AG10803 (cell line): ENCODE data around the gene KLHL29.
A peak's percentile ranks its signal among the peaks of the same experiment; 100 is the strongest.

ENCODE experiments used
- DNase-seq: peaks from one replicate; pipeline ENCODE4 v3.0.0; 2010; ENCODE audit warnings: low read depth
- H3K4me3 ChIP-seq: 2 replicates; pipeline ENCODE4 v1.5.1; 2011; ENCODE audit warnings: mild to moderate bottlenecking, low read length, control low read depth
- TF ChIP-seq, protein P1 (sequence below): conservative IDR thresholded peaks from 2 replicates; pipeline ENCODE4 v1.5.1; 2011; ENCODE audit warnings: mild to moderate bottlenecking, low read length, control low read depth, inconsistent platforms

The KLHL29 gene

GRCh38 chr2:23566241-23567142 is 181.5 kb downstream of the KLHL29 start:
- TF ChIP-seq, protein P1, sequence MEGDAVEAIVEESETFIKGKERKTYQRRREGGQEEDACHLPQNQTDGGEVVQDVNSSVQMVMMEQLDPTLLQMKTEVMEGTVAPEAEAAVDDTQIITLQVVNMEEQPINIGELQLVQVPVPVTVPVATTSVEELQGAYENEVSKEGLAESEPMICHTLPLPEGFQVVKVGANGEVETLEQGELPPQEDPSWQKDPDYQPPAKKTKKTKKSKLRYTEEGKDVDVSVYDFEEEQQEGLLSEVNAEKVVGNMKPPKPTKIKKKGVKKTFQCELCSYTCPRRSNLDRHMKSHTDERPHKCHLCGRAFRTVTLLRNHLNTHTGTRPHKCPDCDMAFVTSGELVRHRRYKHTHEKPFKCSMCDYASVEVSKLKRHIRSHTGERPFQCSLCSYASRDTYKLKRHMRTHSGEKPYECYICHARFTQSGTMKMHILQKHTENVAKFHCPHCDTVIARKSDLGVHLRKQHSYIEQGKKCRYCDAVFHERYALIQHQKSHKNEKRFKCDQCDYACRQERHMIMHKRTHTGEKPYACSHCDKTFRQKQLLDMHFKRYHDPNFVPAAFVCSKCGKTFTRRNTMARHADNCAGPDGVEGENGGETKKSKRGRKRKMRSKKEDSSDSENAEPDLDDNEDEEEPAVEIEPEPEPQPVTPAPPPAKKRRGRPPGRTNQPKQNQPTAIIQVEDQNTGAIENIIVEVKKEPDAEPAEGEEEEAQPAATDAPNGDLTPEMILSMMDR, result peak; percentile 44
- DNase-seq, result peak; percentile 59
- no peak overlapping the region for H3K4me3 ChIP-seq

- H3K4me3 ChIP-seq, result no peak overlapping the region
- TF ChIP-seq, protein P1, result no peak
- DNase-seq, result no peak
Observed at GRCh38 chr2:23567161-23567756, 182.3 kb downstream of the KLHL29 start.

DNA sequence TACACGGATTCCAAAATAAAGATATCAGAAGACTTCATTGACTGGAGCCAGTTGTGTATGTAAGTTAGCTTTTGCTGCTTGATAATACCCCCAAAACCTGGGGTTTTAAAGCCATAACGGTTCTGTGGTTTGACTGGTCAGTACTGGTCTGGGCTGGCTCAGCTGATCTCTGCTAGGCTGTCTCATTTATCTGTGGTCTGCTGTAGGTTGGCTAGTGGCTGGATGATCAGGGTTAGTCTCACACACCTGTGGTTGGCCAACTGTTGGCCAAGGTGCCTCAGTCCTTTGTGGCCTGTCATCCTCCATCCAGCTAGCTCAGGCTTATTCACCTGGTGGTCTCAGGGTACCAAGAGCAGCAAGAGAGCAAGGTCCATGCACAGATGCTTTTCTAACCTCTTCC is 183.2 kb downstream of the KLHL29 start:
- H3K4me3 ChIP-seq, result no peak overlapping the region
- no peak for DNase-seq
- TF ChIP-seq, protein P1, result no peak

- no peak overlapping the region for H3K4me3 ChIP-seq
- no peak for DNase-seq
- TF ChIP-seq, protein P1, result no peak
Observed at GRCh38 chr2:23568626-23569190, 183.7 kb downstream of the KLHL29 start.

DNA sequence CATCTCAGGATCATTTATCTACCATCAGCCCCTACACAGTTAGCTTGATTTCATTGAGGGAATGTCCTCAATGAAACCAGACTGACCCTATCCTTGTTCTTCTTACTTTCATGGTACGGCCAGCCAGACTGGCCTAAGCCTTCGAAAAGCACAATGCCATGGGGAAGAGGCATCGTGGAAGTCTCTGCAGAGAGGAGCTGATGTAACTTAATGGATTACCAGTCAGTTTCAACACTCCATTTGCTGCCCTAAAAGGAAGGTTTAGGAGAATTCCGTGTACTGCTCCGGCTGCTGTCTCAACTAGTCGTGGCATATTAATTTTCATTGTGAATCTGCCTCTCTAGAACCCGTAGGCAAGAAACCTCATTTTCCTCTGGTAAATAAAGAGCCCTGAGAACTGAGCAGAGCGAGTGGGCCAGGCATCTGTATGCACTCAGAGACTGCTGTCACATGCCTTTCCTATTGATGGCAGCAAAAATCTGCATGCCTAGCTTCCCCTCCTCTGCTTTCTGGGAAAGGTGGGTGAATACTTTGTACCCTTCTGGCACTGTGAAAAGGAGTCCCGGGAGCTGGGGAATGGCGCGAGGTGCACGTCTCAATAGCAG is 184.9 kb downstream of the KLHL29 start:
- H3K4me3 ChIP-seq, result no peak overlapping the region
- TF ChIP-seq, protein P1, result no peak
- DNase-seq, result no peak

GRCh38 chr2:23571085-23571484 is 186.1 kb downstream of the KLHL29 start:
- no peak overlapping the region for H3K4me3 ChIP-seq
- DNase-seq, result no peak
- TF ChIP-seq, protein P1, result no peak
